HEK293 (cell line): ENCODE data around the gene CCND1.

Source experiments
- CTCF ChIA-PET: fragments of 350-600 bp; formaldehyde crosslinking; extraction: SDS; loops from one replicate; lab custom pipeline; 2021; ENCODE audit warnings: antibody characterized with exemption; lab: Yijun Ruan, JAX
- POLR2A ChIA-PET: fragments of 300-600 bp; formaldehyde crosslinking; extraction: SDS; loops from one replicate; lab custom pipeline; 2020; ENCODE audit warnings: antibody characterized with exemption, inconsistent platforms; lab: Yijun Ruan, JAX
- H3K27ac ChIP-seq: fragments of 200-500 bp; sonication (Bioruptor generic); 2 replicates; pipeline ENCODE4 v1.5.1; 2014; ENCODE audit warnings: low read depth, low read length, control low read depth, inconsistent platforms; ENCODE audit errors: extremely low read depth
- H3K36me3 ChIP-seq, 2 experiments: fragments of 200-500 bp in 1 of 2; sonication (Bioruptor generic) in 1 of 2; 1 replicate in 1 of 2; 2 replicates in 1 of 2; pipeline ENCODE4 v1.5.1; 2014 to 2017; ENCODE audit warnings: inconsistent platforms in 2 of 2, low read length in 2 of 2; ENCODE audit not compliant: control insufficient read depth in 2 of 2, insufficient read depth in 1 of 2
- H3K4me1 ChIP-seq: fragments of 200-500 bp; sonication (Bioruptor generic); 2 replicates; pipeline ENCODE4 v1.5.1; 2014; ENCODE audit warnings: mild to moderate bottlenecking, low read length, inconsistent platforms; ENCODE audit not compliant: control insufficient read depth, insufficient read depth
- H3K4me3 ChIP-seq: 2 replicates; pipeline ENCODE4 v1.5.1; 2011; ENCODE audit warnings: low read depth, mild to moderate bottlenecking, control low read depth, low read length, moderate library complexity
- H3K9me3 ChIP-seq: fragments of 200-500 bp; sonication (Bioruptor generic); 2 replicates; pipeline ENCODE4 v1.5.1; 2014; ENCODE audit warnings: low read depth, low read length, inconsistent platforms; ENCODE audit not compliant: control insufficient read depth, insufficient read depth
- HOXD13 ChIP-seq: sonication (generic); formaldehyde crosslinking; IDR thresholded peaks from 2 replicates; pipeline ENCODE4 v1.8.0; 2022; ENCODE audit warnings: missing genetic modification reagents, borderline replicate concordance
- KLF7 ChIP-seq: fragments of 450-650 bp; formaldehyde crosslinking; IDR thresholded peaks from 2 replicates; pipeline ENCODE4 v1.5.1; 2016; ENCODE audit warnings: missing biosample characterization, missing genetic modification characterization, borderline replicate concordance
- REST ChIP-seq: fragments of 450-650 bp; formaldehyde crosslinking; IDR thresholded peaks from 2 replicates; pipeline ENCODE4 v1.5.1; 2016; ENCODE audit warnings: missing biosample characterization, missing genetic modification characterization
- SP3 ChIP-seq: fragments of 450-650 bp; formaldehyde crosslinking; IDR thresholded peaks from 2 replicates; pipeline ENCODE4 v1.5.1; 2016; ENCODE audit warnings: missing biosample characterization, missing genetic modification characterization
- ZBTB17 ChIP-seq: fragments of 450-650 bp; formaldehyde crosslinking; IDR thresholded peaks from 2 replicates; pipeline ENCODE4 v1.5.1; 2016; ENCODE audit warnings: missing biosample characterization, missing genetic modification characterization
- ZBTB8A ChIP-seq: fragments of 450-650 bp; formaldehyde crosslinking; IDR thresholded peaks from 2 replicates; pipeline ENCODE4 v1.5.1; 2016; ENCODE audit warnings: missing biosample characterization, missing genetic modification characterization
- ZFP3 ChIP-seq: fragments of 450-650 bp; formaldehyde crosslinking; IDR thresholded peaks from 2 replicates; pipeline ENCODE4 v1.5.1; 2016; ENCODE audit warnings: low read depth, missing biosample characterization, missing genetic modification characterization
- ZIC2 ChIP-seq: fragments of 450-650 bp; formaldehyde crosslinking; IDR thresholded peaks from 2 replicates; pipeline ENCODE4 v1.5.1; 2016; ENCODE audit warnings: missing biosample characterization, missing genetic modification characterization
- ZNF10 ChIP-seq: fragments of 450-650 bp; formaldehyde crosslinking; IDR thresholded peaks from 2 replicates; pipeline ENCODE4 v1.5.1; 2017; ENCODE audit warnings: missing biosample characterization, missing genetic modification characterization
- ZNF140 ChIP-seq: fragments of 450-650 bp; formaldehyde crosslinking; IDR thresholded peaks from 2 replicates; pipeline ENCODE4 v1.5.1; 2016; ENCODE audit warnings: missing biosample characterization, missing genetic modification characterization
- ZNF16 ChIP-seq: fragments of 450-650 bp; formaldehyde crosslinking; IDR thresholded peaks from 2 replicates; pipeline ENCODE4 v1.5.1; 2016; ENCODE audit warnings: low read depth, missing biosample characterization, missing genetic modification characterization
- ZNF423 ChIP-seq: fragments of 450-650 bp; formaldehyde crosslinking; IDR thresholded peaks from 2 replicates; pipeline ENCODE4 v1.5.1; 2016; ENCODE audit warnings: missing biosample characterization, missing genetic modification characterization
- ZNF621 ChIP-seq: fragments of 450-650 bp; formaldehyde crosslinking; IDR thresholded peaks from 2 replicates; pipeline ENCODE4 v1.5.1; 2017; ENCODE audit warnings: missing biosample characterization, missing genetic modification characterization
- ZNF654 ChIP-seq: fragments of 450-650 bp; formaldehyde crosslinking; IDR thresholded peaks from 2 replicates; pipeline ENCODE4 v1.5.1; 2016; ENCODE audit warnings: low read depth, missing biosample characterization, missing genetic modification characterization
- ZNF658 ChIP-seq: fragments of 450-650 bp; formaldehyde crosslinking; IDR thresholded peaks from 2 replicates; pipeline ENCODE4; 2016; ENCODE audit warnings: missing biosample characterization, missing genetic modification characterization
- ZNF791 ChIP-seq: fragments of 450-650 bp; formaldehyde crosslinking; IDR thresholded peaks from 2 replicates; pipeline ENCODE4 v1.5.1; 2016; ENCODE audit warnings: missing biosample characterization, missing genetic modification characterization
- ZSCAN18 ChIP-seq: fragments of 450-650 bp; formaldehyde crosslinking; IDR thresholded peaks from 2 replicates; pipeline ENCODE4 v1.5.1; 2016; ENCODE audit warnings: missing biosample characterization, missing genetic modification characterization
- ZSCAN30 ChIP-seq: fragments of 450-650 bp; IDR thresholded peaks from 2 replicates; pipeline ENCODE4 v1.5.1; 2018; ENCODE audit warnings: missing biosample characterization, mild to moderate bottlenecking, missing genetic modification characterization, moderate library complexity

CCND1 gene

GRCh38 chr11:69598147-69598546 is 42.8 kb upstream of the CCND1 start:
- POLR2A ChIA-PET = no interaction called here
- CTCF ChIA-PET = interaction anchor here (0.6 kb wide), 1 partner anchor 25 kb away, joined by 3 read pairs; no protein-coding TSS in a partner anchor
- no peak for TF ChIP-seq ZNF791 (tag by site-specific recombination)
- Histone ChIP-seq H3K36me3 (no peaks in the 10 kb centered on the region), H3K4me3 (no peak overlapping the region), H3K4me1 (no peaks in the 10 kb centered on the region), H3K9me3 (no peaks in the 10 kb centered on the region), H3K27ac (no peak overlapping the region)

- TF ChIP-seq HOXD13 = no peak
- peak; percentile 73 for TF ChIP-seq ZIC2 (tag by site-specific recombination)
- POLR2A ChIA-PET = interaction anchor here (1.1 kb wide), 1 partner anchor 40 kb away, joined by 4 read pairs; no protein-coding TSS in a partner anchor
- H3K4me1 ChIP-seq = no peaks in the 10 kb centered on the region
These were observed 41.5 kb upstream of the CCND1 start for GRCh38 chr11:69599502-69599901.

GRCh38 chr11:69600001-69600400 is 41.0 kb upstream of the CCND1 start:
- ChIA-PET POLR2A (no interaction called here), CTCF (interaction anchor here (0.6 to 1.0 kb wide), 2 partner anchors 34 to 104 kb away, joined by 3 read pairs; no protein-coding TSS in a partner anchor)
- H3K27ac ChIP-seq = no peak overlapping the region
- H3K36me3 ChIP-seq = no peaks in the 10 kb centered on the region
- H3K9me3 ChIP-seq = no peaks in the 10 kb centered on the region
- TF ChIP-seq KLF7 (tag by site-specific recombination) = no peak
- no peak for TF ChIP-seq ZBTB8A (tag by site-specific recombination)
- no peak for TF ChIP-seq ZNF10
- TF ChIP-seq SP3 (tag by site-specific recombination) = no peak
- TF ChIP-seq ZNF654 (tag by site-specific recombination) = no peak
- TF ChIP-seq ZNF16 = no peak
- TF ChIP-seq ZSCAN18 (tag by site-specific recombination) = no peak
- no peak for TF ChIP-seq ZNF140 (tag by site-specific recombination)
- TF ChIP-seq REST (tag by site-specific recombination) = no peak
- TF ChIP-seq ZFP3 (tag by site-specific recombination) = no peak
- TF ChIP-seq ZNF658 = no peak
- no peak for TF ChIP-seq ZBTB17 (tag by site-specific recombination)
- TF ChIP-seq ZNF621 (tag by site-specific recombination) = no peak
- TF ChIP-seq ZSCAN30 (tag by site-specific recombination) = no peak
- no peak for TF ChIP-seq ZNF423 (tag by site-specific recombination)
- H3K4me3 ChIP-seq = no peak overlapping the region
- no peaks in the 10 kb centered on the region for H3K4me1 ChIP-seq

More at GRCh38 chr11:69599502-69599901, 41.5 kb upstream of the CCND1 start:
- Histone ChIP-seq H3K4me3 (no peak overlapping the region), H3K27ac (no peak overlapping the region), H3K9me3 (no peaks in the 10 kb centered on the region), H3K36me3 (no peaks in the 10 kb centered on the region)
- CTCF ChIA-PET = interaction anchor here (0.6 to 1.0 kb wide), 2 partner anchors 35 to 104 kb away, joined by 3 read pairs; no protein-coding TSS in a partner anchor
